Right renal cortex interstitium (tissue), 3 donors: ENCODE results near the gene MACROD2. TPM values are rescaled to one million over a fixed set of nuclear protein-coding genes. Genes with fewer than 3 reads are reported as not detected.

Experiments used
- DNase-seq, 3 donors: peaks; one replicate each; pipeline ENCODE4 v3.0.0-alpha.2; 2013; ENCODE audit warnings: low read depth in 3 of 3, low spot score in 2 of 3
- polyA plus RNA-seq, 3 donors: library from polyadenylated mRNA; unstranded; fragments of 120-200 nt; gene quantifications; one replicate each; pipeline ENCODE4 v1.2.1, GENCODE V29; 2013; ENCODE audit not compliant: insufficient read length in 3 of 3

MACROD2 gene
- polyA plus RNA-seq, 3 donors = 14.4 to 15.6 (median 14.5) TPM

DNA sequence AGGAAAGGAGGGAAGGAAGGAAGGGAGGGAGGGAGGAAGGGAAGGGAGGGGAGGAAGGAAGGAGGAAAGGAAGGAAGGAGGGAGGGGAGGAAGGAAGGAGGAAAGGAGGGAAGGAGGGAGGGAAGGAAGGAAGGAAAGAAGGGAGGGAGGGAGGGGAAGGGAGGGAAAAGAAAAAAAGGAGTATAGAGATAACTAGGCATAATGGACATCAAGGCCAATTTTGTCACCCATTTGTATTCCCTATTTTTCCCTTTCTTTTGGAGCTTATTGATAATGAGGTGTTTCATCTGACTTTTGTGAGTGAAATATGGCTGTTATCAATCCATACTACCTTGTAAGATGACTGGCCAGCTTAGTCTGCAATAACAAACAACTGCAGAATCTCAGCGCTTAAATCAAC, 624.1 kb downstream of the MACROD2 start:
- no peak for DNase-seq

DNA sequence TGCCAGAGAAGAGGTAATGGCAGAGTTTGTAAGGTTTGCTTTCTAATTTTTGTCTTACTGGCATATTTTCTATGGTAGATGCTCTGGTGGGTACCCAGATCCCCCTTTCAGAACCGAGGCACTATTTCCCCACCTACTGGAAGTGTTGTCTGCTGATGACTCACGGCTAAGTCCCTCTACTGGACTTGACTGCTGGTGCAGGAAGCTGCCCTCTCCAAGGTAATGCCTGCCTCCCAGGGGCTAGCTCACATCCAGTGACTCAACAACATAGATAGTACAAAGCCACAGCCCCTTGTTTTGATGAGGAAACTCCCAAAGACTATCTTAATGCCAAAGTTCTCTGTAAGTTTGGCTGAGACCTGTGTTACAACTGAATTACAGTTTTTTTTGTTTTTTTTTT, 627.5 kb downstream of the MACROD2 start:
- no peak for DNase-seq

DNA sequence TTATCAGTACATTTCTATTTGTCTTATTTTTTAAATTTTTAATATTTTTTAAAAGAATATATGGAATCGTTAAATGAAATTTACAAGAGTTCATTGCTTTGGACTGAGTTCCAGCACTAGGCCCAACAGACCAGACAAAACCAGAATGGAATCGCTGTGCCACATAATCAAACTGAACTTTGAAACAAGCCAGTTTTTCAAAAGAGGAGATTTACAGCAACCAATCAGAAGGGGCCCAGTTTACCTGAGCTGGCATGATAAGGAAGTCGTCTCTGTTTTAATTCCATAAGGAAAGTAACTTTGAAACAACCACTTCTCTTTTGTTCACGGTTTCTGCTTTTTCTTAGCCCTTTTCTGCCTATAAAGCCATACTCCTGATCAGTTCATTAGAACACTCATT, 635.7 kb downstream of the MACROD2 start:
- no peak for DNase-seq

GRCh38 chr20:14632906-14633305, 637.6 kb downstream of the MACROD2 start:
- no peak for DNase-seq

- DNase-seq = no peak
Observed at GRCh38 chr20:14633507-14633906, 638.2 kb downstream of the MACROD2 start.

GRCh38 chr20:14634665-14635064, 639.3 kb downstream of the MACROD2 start:
- DNase-seq = no peak

DNA sequence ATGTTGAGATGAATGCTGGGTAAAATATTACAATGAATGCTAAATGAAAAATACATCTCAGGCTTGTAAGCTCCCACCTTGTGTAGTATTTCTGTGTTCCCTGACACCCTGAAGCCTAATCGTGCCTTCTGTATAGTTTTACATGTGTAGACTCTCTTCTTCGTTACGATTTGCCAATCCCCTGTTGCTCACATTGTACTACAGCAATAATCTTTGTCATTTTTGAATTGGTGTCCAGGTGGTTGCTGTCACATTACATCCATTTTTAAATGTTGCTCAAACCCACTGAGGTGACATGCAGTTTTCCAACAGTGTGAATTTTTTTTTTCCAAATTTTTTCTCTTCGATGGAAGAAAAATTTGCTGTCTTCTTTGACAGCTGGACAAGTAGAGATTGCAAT, 642.1 kb downstream of the MACROD2 start:
- no peak for DNase-seq

DNA sequence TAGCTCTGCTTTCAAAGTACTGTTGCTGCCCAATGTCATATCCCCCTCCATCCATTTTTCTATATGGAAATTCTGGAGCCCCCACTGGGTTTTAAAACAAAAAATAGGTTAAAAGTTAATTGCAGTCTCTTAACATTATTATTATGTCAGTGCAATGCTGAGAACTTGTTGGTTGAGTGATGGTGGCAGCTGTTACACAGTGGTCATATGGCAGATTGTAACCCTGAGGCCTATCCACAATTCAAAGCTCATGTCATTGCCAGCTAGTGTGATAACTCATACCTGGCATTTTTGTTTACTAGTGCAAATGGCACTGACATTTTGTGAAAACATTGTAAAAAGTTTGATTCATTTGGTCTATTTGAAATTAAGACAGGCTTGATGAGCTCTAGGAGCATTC, 647.8 kb downstream of the MACROD2 start:
- no peak for DNase-seq

DNA sequence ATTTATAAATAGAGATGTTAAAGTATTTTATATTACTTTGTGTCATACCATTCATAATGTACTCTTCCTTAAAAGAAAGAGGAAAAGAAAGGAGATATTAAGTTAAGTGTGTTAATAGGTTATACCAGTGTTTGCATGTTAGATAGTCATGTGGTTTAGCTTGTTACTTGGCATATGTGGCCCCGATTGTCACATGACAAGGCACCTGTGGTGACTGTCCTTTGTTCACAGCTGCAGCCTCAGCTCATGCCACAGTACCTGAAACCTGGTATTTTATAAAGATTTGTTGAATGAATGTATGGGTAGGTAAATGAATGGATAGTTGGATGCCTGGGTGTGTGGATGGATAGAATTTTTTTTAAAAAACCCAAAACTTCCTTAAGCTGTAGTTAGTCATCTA, 648.2 kb downstream of the MACROD2 start:
- DNase-seq = no peak

- no peak for DNase-seq
Observed at GRCh38 chr20:14644306-14645097, 649.2 kb downstream of the MACROD2 start.

DNA sequence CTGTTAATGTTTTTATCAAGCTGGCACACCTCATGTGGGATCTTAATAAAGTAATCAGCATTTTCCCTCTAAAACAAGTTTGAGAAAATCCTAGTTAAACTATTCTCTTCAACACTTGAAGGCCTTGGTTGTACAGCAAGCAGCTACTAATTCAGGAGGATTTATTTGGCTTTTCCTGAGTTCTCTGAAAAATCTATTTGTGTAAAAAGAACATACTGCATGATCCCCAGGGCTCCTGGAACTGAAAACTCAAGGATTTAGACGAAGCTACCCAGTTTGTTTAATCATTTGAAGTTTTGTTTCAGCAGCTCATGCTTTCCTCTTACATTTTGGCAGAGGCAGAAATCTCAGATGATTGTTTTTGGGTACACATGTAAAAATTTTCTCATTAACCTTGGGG, 651.7 kb downstream of the MACROD2 start:
- no peak for DNase-seq

- DNase-seq = no peak
Observed at GRCh38 chr20:14649662-14650061, 654.3 kb downstream of the MACROD2 start.

DNA sequence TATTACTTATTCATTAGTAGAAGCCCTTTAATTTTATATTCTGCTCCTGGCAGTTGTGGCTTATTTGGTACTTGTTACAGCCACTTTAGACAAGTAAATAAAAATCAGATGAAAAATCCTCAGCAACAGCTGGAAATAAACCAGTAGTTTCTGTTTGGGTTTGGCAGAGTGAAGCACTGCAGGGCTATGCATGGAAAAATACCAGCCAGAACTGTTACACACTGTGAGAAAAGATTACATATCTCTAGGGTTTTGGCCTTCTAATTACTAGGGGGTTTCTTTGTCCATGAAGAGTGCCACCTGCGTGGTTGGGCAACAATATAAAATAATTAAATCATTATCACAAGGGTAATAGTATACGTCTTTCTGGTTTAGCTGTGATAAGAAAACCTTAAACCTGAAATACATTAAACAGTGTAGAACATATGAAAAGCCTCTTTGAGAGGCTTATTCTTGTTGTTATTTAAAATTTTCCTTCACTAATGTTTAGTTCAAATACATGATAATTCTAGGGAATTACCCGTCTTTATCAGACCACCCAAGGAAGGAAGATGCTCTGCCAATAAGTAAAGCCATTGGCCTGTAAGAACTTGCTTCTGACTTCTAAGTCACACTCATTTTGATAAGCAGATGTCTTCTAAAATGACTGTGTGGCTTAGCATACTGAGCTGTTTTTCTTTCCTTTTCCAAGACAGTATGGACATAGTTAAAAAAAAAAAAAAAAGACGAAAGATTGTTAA, 662.1 kb downstream of the MACROD2 start:
- no peak for DNase-seq

GRCh38 chr20:14664101-14664500, 668.8 kb downstream of the MACROD2 start:
- DNase-seq = no peak

- no peak for DNase-seq
Observed at GRCh38 chr20:14666696-14667095, 671.4 kb downstream of the MACROD2 start.

- no peak for DNase-seq
Observed at GRCh38 chr20:14667226-14667625, 671.9 kb downstream of the MACROD2 start.

DNA sequence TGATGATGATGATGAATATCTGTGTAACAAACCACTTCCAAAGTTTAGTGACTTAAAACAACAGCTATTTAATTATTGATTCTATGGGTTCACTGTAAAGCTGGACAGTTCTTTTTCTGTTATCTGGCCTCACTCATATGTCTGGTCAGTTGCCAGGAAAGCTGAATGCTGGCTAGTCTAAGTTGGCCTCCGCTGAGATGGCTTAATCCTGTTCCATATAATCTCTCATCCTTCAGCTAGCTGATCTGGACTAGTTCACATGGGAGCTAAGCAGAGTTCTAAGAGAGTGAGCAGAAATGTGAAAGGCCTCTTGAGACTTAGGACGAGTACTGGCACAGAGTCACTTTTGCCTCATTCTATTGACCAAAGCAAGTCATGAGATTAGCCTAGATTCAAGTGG, 676.8 kb downstream of the MACROD2 start:
- no peak for DNase-seq

- no peak for DNase-seq
Observed at GRCh38 chr20:14673164-14673563, 677.8 kb downstream of the MACROD2 start.

- DNase-seq = no peak
Observed at GRCh38 chr20:14677455-14677854, 682.1 kb downstream of the MACROD2 start.

GRCh38 chr20:14685183-14685582, 689.9 kb downstream of the MACROD2 start:
- DNase-seq = no peak

DNA sequence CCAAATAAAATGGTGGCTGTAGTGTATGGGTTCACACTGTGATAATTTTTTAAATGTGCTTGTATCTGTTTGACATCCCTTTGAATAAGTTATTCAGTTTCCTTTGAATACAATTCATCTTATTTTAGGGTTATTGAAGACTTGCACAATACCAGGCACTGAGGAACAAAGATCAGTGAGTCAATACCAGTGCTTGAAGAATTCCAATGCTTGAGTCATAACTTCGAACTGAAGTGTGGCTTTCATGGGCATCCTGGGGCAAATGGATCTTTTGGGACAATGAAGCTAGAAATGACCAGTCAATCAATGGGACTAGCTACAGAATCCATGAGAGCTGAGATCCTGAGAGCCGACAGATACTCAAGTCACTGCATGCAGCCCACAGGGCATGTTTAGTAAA, 692.0 kb downstream of the MACROD2 start:
- no peak for DNase-seq

GRCh38 chr20:14688005-14688404, 692.7 kb downstream of the MACROD2 start:
- DNase-seq = no peak
